Sigmoid colon (tissue), 7 donors: ENCODE data around the gene SRSF8. TPM values are rescaled to one million over a fixed set of nuclear protein-coding genes. Genes with fewer than 3 reads are reported as not detected.
A peak's percentile ranks its signal among the peaks of the same experiment; 100 is the strongest.
"Not testable (repeated sequence)": the region's sequence is repeated elsewhere in the genome, so short reads cannot be mapped to it uniquely, and the experiment has no call there.

Experiments used
- DNase-seq: peaks from one replicate; pipeline ENCODE4 v3.0.0-alpha.2; 2019
- H3K27ac ChIP-seq, 4 donors: fragments of 200-600 bp; sonication (generic); one replicate each; pipeline ENCODE4 v1.5.1; 2016 to 2019; ENCODE audit warnings: mild to moderate bottlenecking in 1 of 4
- H3K27me3 ChIP-seq, 3 donors: fragments of 200-600 bp; sonication (generic); one replicate each; pipeline ENCODE4 v1.5.1; 2019; ENCODE audit warnings: mild to moderate bottlenecking in 1 of 3
- H3K36me3 ChIP-seq, 4 donors: fragments of 200-600 bp; sonication (generic); one replicate each; pipeline ENCODE4 v1.5.1; 2016 to 2019
- H3K4me1 ChIP-seq, 4 donors: fragments of 200-600 bp; sonication (generic); one replicate each; pipeline ENCODE4 v1.5.1; 2017 to 2019
- H3K4me3 ChIP-seq, 4 donors: fragments of 200-600 bp; sonication (generic); one replicate each; pipeline ENCODE4 v1.5.1; 2017 to 2019; ENCODE audit warnings: mild to moderate bottlenecking in 2 of 4, moderate library complexity in 1 of 4
- H3K9me3 ChIP-seq, 4 donors: fragments of 200-600 bp in 3 of 4; sonication (generic) in 3 of 4; one replicate each; pipeline versions ENCODE4 v1.5.1 to v1.6.1; 2013 to 2019
- CTCF ChIP-seq, 4 experiments: fragments of 450-650 bp in 3 of 4; fragments of 200-600 bp in 1 of 4; IDR thresholded peaks; one replicate each; pipeline ENCODE4 v1.5.1; 2016 to 2019; ENCODE audit warnings: antibody characterized with exemption in 4 of 4, mild to moderate bottlenecking in 3 of 4, moderate library complexity in 2 of 4
- EP300 ChIP-seq, 4 donors: sonication (generic); formaldehyde crosslinking; IDR thresholded peaks; one replicate each; pipeline ENCODE4 v1.6.1; 2017; ENCODE audit warnings: antibody characterized with exemption in 4 of 4
- POLR2A ChIP-seq, 2 donors: fragments of 450-650 bp; IDR thresholded peaks; one replicate each; pipeline ENCODE4 v1.6.1; 2016; ENCODE audit warnings: antibody characterized with exemption in 2 of 2, mild to moderate bottlenecking in 2 of 2, moderate library complexity in 2 of 2
- POLR2AphosphoS5 ChIP-seq, 4 donors: sonication (generic); formaldehyde crosslinking; IDR thresholded peaks; one replicate each; pipeline ENCODE4 v1.6.1; 2017; ENCODE audit warnings: antibody characterized with exemption in 4 of 4
- WGBS, 2 donors: extraction: QIAGEN DNeasy Blood & Tissue Kit; methylation state at CpG; one replicate each; pipeline ENCODE4 v1.1.7; 2013; 5-methylcytosine and 5-hydroxymethylcytosine counted together
- intact Hi-C: fragments of 100-400 bp; cut with DNase I; formaldehyde crosslinking; loops from one replicate; pipeline ENCODE4 v1.15.1; 2023
- polyA plus RNA-seq, 3 donors: library from polyadenylated mRNA; stranded (reverse); fragments of 200-250 nt; gene quantifications; one replicate each; pipeline ENCODE4 v1.2.3, GENCODE V29; 2013
- total RNA-seq, 4 donors: library from RNA; depleted of rRNA; stranded (reverse); fragments of >200 nt; gene quantifications; one replicate each; pipeline ENCODE4 v1.1.0, GENCODE V29; 2016
- donor health status: healthy with polysubstance abuse.
- donor health status: Bipolar disorder and iron deficiency.
- donor health status: healthy.

The SRSF8 gene
- total RNA-seq (10 to 100 TPM; 15.0 to 30.4 (median 25.2) TPM), polyA plus RNA-seq (10 to 100 TPM; 34.6 to 54.7 (median 37.2) TPM)

DNA sequence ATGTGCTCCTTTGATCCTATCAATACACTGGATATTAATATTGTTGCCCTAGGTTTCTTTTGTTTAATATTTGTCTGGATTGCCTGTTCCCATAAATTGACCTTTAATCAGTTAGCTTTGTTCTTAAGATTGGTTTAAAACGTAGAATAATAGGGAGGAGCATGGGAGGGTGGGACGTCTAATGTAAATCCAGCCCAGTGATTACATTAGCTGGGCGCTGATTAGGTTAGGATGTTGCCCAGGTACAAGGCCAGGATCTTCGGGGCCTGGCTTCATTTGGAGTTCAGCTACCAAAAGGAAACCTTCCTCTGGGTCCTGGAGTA, at the start of gene SRSF8:
TSS of gene SRSF8 (plus strand) at position 204 of the 323 bp plus-strand sequence. CDS start 308 bp downstream, outside the sequence.
- no peaks in the 10 kb centered on the region for H3K27me3 ChIP-seq
- H3K9me3 ChIP-seq: no peaks in the 10 kb centered on the region
- H3K4me1 ChIP-seq: peaks cover 0 to 20% (median 17%) of the 10 kb centered on the region in 4 donors
- H3K4me3 ChIP-seq: peak within 1 kb of the TSS; percentile 71 to 83 (median 80)
- TF ChIP-seq CTCF (IDR thresholded peaks at IDR 0.05): no peak
- TF ChIP-seq POLR2A (IDR thresholded peaks at IDR 0.05): no peak
- TF ChIP-seq POLR2AphosphoS5 (IDR thresholded peaks at IDR 0.05): no peak
- TF ChIP-seq EP300 (IDR thresholded peaks at IDR 0.05): no peak
- H3K27ac ChIP-seq: peak within 1 kb of the TSS; percentile 91 to 99 (median 98)
- DNase-seq: no peak
- H3K36me3 ChIP-seq: no peaks in the 10 kb centered on the region
- WGBS, 2 donors: 0 to 1% methylated on average over 4 of the region's 4 CpGs
- intact Hi-C loops: loop anchor here (2.0 to 10.0 kb wide), 7 partner anchors 94 to 721 kb away; partner anchors contain the start of genes AMOTL1, CWC15, FAM76B and KDM4D

DNA sequence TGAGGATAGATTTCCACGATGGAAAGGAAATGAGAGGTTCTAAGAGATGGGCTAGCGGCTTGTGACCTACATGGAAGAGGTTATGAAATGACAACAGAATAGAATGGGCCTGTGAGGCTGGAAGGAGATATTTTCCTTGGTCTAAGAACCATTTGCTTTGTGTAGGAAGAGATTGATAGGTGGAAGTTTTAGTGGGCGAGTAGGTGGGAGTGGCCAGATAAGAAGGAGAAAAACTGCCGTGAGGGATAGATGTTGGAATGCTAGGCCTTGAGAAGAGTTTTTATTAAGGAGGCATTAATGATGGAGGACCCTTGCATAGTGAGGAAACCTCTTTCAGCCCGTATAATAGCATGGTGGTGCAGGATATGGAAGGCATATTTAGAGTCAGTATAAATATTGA, 45.3 kb upstream of the SRSF8 start:
- H3K27ac ChIP-seq, H3K4me1 ChIP-seq, DNase-seq, H3K4me3 ChIP-seq, H3K9me3 ChIP-seq, H3K27me3 ChIP-seq, intact Hi-C loops, H3K36me3 ChIP-seq: not testable (repeated sequence)
- 87 to 93% methylated on average over 5 of the region's 5 CpGs for WGBS, 2 donors

DNA sequence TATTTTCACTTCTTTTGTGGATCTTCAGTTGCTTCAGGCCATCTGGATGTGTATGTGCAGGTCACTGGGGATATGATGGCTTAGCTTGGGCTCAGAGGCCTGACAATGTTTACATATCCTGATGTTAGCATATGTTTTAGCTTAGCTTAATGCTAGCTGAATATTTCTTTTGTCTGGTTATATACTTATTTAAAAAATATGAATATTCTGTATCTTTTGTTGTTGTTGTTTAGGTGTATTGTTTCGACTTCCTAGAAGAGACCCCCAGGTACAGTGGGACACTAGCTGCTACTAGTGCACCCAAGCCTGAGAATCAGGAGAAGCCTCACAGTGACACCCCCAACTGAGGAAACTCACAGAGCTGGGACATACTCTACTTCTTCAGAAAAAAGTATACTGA, 41.8 kb upstream of the SRSF8 start, which contains the start of gene KDM4E:
TSS of gene KDM4E (plus strand) at position 301 of the 400 bp plus-strand sequence. CDS start 300 bp downstream, outside the sequence.
- no peak for TF ChIP-seq EP300 (IDR thresholded peaks at IDR 0.05)
- TF ChIP-seq CTCF (IDR thresholded peaks at IDR 0.05): no peak
- no peak for TF ChIP-seq POLR2A (IDR thresholded peaks at IDR 0.05)
- no peak for TF ChIP-seq POLR2AphosphoS5 (IDR thresholded peaks at IDR 0.05)
- intact Hi-C loops: no loop called here
- WGBS, 2 donors: 93 to 96% methylated on average over 1 of the region's 1 CpG

DNA sequence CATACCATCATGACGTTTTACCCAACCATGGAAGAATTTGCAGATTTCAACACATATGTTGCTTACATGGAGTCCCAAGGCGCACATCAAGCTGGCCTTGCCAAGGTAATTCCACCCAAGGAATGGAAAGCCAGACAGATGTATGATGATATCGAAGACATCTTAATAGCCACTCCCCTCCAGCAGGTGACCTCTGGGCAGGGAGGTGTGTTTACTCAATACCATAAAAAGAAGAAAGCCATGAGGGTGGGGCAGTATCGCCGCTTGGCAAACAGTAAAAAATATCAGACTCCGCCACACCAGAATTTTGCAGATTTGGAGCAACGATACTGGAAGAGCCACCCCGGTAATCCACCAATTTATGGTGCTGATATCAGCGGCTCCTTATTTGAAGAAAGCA, 41.1 kb upstream of the SRSF8 start:
- H3K36me3 ChIP-seq, H3K27ac ChIP-seq, H3K27me3 ChIP-seq, DNase-seq, H3K4me3 ChIP-seq, intact Hi-C loops, H3K9me3 ChIP-seq, H3K4me1 ChIP-seq: not testable (repeated sequence)
- 45 to 91% methylated on average over 8 of the region's 9 CpGs for whole genome bisulfite sequencing, 2 donors

More for the DNA sequence above, 41.8 kb upstream of the SRSF8 start, which contains the start of gene KDM4E:
- H3K27ac ChIP-seq: no peak within 1 kb of the TSS
- H3K27me3 ChIP-seq: no peaks in the 10 kb centered on the region
- H3K36me3 ChIP-seq: no peaks in the 10 kb centered on the region
- H3K4me1 ChIP-seq: no peaks in the 10 kb centered on the region
- H3K9me3 ChIP-seq: no peaks in the 10 kb centered on the region
- no peak within 1 kb of the TSS for H3K4me3 ChIP-seq
- DNase-seq: no peak

DNA sequence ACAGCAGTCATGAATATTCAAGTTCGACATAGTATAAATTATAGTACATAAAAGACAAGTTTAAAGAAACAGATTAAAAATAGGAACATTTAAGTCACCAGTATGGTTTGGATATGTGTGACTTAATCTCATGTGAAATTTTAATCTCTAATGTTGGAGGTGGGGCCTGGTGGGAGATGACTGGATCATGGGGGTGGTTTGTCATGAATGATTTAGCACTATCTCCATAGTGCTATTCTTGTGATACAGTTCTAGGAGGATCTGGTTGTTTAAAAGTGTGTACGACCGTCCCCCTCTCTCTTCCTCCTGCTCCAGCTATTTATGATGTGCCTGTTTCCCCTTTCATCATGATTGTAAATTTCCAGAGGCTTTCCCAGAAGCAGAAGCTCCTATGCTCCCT, 38.4 kb upstream of the SRSF8 start:
- no peak for TF ChIP-seq POLR2A (IDR thresholded peaks at IDR 0.05)
- no peak for TF ChIP-seq EP300 (IDR thresholded peaks at IDR 0.05)
- TF ChIP-seq POLR2AphosphoS5 (IDR thresholded peaks at IDR 0.05): no peak
- no peak for TF ChIP-seq CTCF (IDR thresholded peaks at IDR 0.05)
- Histone ChIP-seq H3K4me3 (no peak overlapping the region), H3K27ac (no peak overlapping the region), H3K36me3 (no peaks in the 10 kb centered on the region), H3K27me3 (no peaks in the 10 kb centered on the region), H3K4me1 (no peaks in the 10 kb centered on the region), H3K9me3 (no peaks in the 10 kb centered on the region)
- intact Hi-C loops: no loop called here
- 79 to 80% methylated on average over 3 of the region's 3 CpGs for WGBS, 2 donors
- no peak for DNase-seq

DNA sequence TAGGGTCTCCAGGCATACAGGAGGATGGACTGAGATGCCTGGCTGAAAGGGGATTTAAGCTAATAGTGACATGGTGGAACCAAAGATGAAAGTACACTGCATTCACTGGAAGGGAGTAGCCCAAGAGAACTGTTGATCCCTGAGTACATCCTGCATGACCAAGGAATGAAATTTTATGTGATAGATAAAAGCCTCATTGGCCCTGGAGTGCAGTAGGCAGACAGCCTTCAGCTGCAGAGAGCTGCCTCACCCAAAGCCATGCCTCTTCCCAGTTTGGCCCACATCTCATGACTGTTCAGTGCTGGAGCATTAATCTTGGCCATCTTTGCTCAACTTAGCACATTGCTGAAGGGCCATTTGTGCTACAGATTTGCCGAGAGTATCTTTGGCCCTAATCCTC, 33.7 kb upstream of the SRSF8 start:
- Histone ChIP-seq H3K27ac (no peak overlapping the region), H3K9me3 (no peaks in the 10 kb centered on the region), H3K36me3 (no peaks in the 10 kb centered on the region), H3K4me1 (no peaks in the 10 kb centered on the region), H3K27me3 (peaks cover 8 to 17% (median 16%) of the 10 kb centered on the region in 3 donors), H3K4me3 (no peak overlapping the region)
- no peak for DNase-seq
- 92 to 95% methylated on average over 1 of the region's 1 CpG for WGBS, 2 donors
- TF ChIP-seq EP300 (IDR thresholded peaks at IDR 0.05) (no peak), CTCF (IDR thresholded peaks at IDR 0.05) (no peak), POLR2A (IDR thresholded peaks at IDR 0.05) (no peak), POLR2AphosphoS5 (IDR thresholded peaks at IDR 0.05) (no peak)
- intact Hi-C loops: no loop called here
